Effector memory CD4-positive, alpha-beta T cell (primary cell): ENCODE measurements around the gene SH3RF3.

Experiments used
- DNase-seq, 3 donors: peaks; one replicate each; pipeline ENCODE4 v3.0.0-alpha.2; 2020
- H3K27ac ChIP-seq: 2 replicates; pipeline ENCODE4 v1.7.0; 2013; ENCODE audit warnings: mild to moderate bottlenecking, low read length, moderate library complexity; ENCODE audit not compliant: insufficient read depth, poor library complexity, severe bottlenecking
- H3K27me3 ChIP-seq: replicated peaks from 2 replicates; pipeline ENCODE4 v1.7.0; 2013; ENCODE audit warnings: mild to moderate bottlenecking, low read length; ENCODE audit not compliant: insufficient read depth, control insufficient read depth, poor library complexity, severe bottlenecking
- H3K36me3 ChIP-seq: 2 replicates; pipeline ENCODE4 v1.7.0; 2013; ENCODE audit warnings: mild to moderate bottlenecking, low read length, moderate library complexity; ENCODE audit not compliant: control insufficient read depth, insufficient read depth
- H3K4me1 ChIP-seq: 2 replicates; pipeline ENCODE4 v1.7.0; 2013; ENCODE audit warnings: low read length, mild to moderate bottlenecking; ENCODE audit not compliant: control insufficient read depth, insufficient read depth, poor library complexity, severe bottlenecking
- H3K4me3 ChIP-seq: 2 replicates; pipeline ENCODE4 v1.7.0; 2013; ENCODE audit warnings: low read length, low read depth, mild to moderate bottlenecking; ENCODE audit not compliant: insufficient read depth, poor library complexity, severe bottlenecking
- H3K9me3 ChIP-seq: 2 replicates; pipeline ENCODE4 v1.7.0; 2013; ENCODE audit warnings: mild to moderate bottlenecking, low read length, moderate library complexity; ENCODE audit not compliant: control insufficient read depth

The SH3RF3 gene

DNA sequence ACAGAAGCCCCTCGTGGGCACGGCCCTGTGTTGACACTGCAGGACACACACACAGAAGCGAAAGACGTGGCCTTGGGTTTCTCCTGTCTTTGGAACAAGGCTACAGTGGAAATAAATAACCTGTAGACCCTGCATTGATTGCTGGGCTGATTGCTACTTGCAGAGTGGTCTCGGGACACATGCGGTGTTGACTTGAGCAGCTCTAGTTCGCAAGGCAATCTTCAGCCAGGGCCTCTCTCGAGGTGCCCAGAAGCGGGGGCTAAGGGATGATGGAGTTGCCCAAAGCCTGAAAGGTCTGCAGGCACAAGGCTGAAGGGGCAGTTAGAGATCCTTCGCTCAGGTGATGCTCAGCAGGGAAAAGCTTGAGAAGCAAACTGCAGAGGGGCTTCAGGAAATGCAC, 304.5 kb downstream of the SH3RF3 start:
- no peak overlapping the region for H3K4me3 ChIP-seq
- H3K27ac ChIP-seq, result no peak overlapping the region
- no peaks in the 10 kb centered on the region for H3K9me3 ChIP-seq
- no peaks in the 10 kb centered on the region for H3K4me1 ChIP-seq
- H3K27me3 ChIP-seq, result no peaks in the 10 kb centered on the region
- DNase-seq, result no peak
- no peaks in the 10 kb centered on the region for H3K36me3 ChIP-seq

- Histone ChIP-seq H3K27me3 (no peaks in the 10 kb centered on the region), H3K36me3 (no peaks in the 10 kb centered on the region), H3K4me1 (no peaks in the 10 kb centered on the region), H3K4me3 (no peak overlapping the region), H3K27ac (no peak overlapping the region), H3K9me3 (no peaks in the 10 kb centered on the region)
- DNase-seq, result no peak
Observed at GRCh38 chr2:109433926-109434325, 304.9 kb downstream of the SH3RF3 start.

DNA sequence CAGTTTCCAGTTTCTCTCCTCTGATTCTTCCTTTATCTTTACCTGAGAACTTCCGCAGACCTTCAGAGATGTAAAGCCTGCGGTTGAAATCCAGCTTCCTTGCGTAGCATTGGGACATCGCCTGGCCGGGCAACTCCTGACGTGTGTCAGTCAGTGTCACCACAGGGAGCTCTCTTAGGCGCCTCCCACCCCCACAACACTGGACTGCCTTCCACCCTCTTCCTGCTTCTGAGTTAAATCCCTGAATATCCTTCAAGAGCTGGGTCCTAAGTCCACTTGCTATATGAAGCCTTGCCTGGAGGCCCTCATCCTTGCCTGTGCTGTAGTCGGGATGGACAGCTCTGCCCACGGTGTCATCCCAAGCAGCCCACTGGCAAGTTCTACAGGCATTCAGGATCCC, 305.3 kb downstream of the SH3RF3 start:
- Histone ChIP-seq H3K27me3 (no peaks in the 10 kb centered on the region), H3K36me3 (no peaks in the 10 kb centered on the region), H3K9me3 (no peaks in the 10 kb centered on the region), H3K4me3 (no peak overlapping the region), H3K27ac (no peak overlapping the region), H3K4me1 (no peaks in the 10 kb centered on the region)
- DNase-seq, result no peak

GRCh38 chr2:109435066-109435690, 306.2 kb downstream of the SH3RF3 start:
- H3K36me3 ChIP-seq, result no peaks in the 10 kb centered on the region
- DNase-seq, result no peak
- H3K9me3 ChIP-seq, result no peaks in the 10 kb centered on the region
- H3K4me3 ChIP-seq, result no peak overlapping the region
- no peak overlapping the region for H3K27ac ChIP-seq
- H3K4me1 ChIP-seq, result no peaks in the 10 kb centered on the region
- H3K27me3 ChIP-seq, result no peaks in the 10 kb centered on the region

- no peak for DNase-seq
- no peaks in the 10 kb centered on the region for H3K36me3 ChIP-seq
- no peak overlapping the region for H3K4me3 ChIP-seq
- H3K27ac ChIP-seq, result no peak overlapping the region
- no peaks in the 10 kb centered on the region for H3K4me1 ChIP-seq
- no peaks in the 10 kb centered on the region for H3K27me3 ChIP-seq
- H3K9me3 ChIP-seq, result no peaks in the 10 kb centered on the region
Observed at GRCh38 chr2:109435901-109436598, 307.0 kb downstream of the SH3RF3 start.

DNA sequence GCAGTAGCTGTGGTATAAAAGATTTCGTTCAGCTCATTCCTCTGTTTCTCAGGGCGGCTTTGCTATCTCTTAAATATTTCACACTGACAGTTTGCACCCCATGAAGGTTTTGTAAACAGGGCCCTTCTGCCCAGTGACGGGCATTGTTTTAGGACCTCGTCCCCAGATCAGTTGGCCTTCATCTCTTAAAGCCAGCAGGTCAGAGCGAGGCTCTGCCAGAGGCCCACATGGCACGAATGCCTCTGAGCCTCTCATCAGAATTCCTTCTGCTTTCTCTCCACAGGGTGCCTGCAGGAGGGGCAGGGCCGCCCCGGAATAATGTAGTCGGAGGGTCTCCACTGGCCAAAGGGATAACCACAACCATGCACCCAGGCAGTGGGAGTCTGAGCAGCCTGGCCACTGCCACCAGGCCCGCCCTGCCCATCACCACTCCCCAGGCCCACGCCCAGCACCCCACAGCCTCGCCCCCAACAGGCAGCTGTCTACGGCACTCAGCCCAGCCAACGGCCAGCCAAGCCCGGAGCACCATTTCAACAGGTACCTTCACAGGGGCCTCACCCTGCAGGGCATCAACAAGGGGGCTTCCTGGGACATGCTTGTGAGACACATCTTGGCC, 307.7 kb downstream of the SH3RF3 start:
- H3K9me3 ChIP-seq, result peaks cover 4% of the 10 kb centered on the region
- H3K27ac ChIP-seq, result no peak overlapping the region
- DNase-seq, result no peak
- H3K4me1 ChIP-seq, result no peaks in the 10 kb centered on the region
- no peaks in the 10 kb centered on the region for H3K27me3 ChIP-seq
- no peak overlapping the region for H3K4me3 ChIP-seq
- H3K36me3 ChIP-seq, result no peaks in the 10 kb centered on the region

GRCh38 chr2:109437325-109438090, 308.5 kb downstream of the SH3RF3 start:
- no peak overlapping the region for H3K27ac ChIP-seq
- peaks cover 4% of the 10 kb centered on the region for H3K9me3 ChIP-seq
- no peaks in the 10 kb centered on the region for H3K27me3 ChIP-seq
- no peak overlapping the region for H3K4me3 ChIP-seq
- DNase-seq, result no peak
- H3K4me1 ChIP-seq, result no peaks in the 10 kb centered on the region
- no peaks in the 10 kb centered on the region for H3K36me3 ChIP-seq

DNA sequence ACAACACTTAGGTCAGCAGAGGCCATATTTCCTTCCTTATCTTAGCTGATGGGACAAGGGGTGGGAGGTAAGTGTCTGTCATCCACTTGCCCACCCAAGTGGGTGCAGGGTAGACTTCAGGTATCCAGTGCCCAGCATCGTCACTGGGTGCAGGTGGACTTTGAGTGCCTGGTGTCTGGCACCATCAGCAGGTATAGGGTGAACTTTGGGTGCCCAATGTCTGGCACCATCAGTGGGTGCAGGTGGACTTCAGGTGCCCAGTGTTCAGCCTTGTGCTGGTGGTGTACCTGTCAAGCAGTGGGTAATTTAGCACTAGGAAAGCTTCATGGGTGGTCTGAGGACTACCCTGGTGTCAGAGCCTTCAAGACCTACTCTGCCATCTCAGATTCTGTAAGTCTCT, 309.1 kb downstream of the SH3RF3 start:
- Histone ChIP-seq H3K36me3 (no peaks in the 10 kb centered on the region), H3K4me3 (no peak overlapping the region), H3K9me3 (peaks cover 8% of the 10 kb centered on the region), H3K27me3 (no peaks in the 10 kb centered on the region), H3K27ac (no peak overlapping the region), H3K4me1 (no peaks in the 10 kb centered on the region)
- DNase-seq, result no peak

GRCh38 chr2:109438773-109439389, 309.9 kb downstream of the SH3RF3 start:
- Histone ChIP-seq H3K4me1 (no peaks in the 10 kb centered on the region), H3K36me3 (no peaks in the 10 kb centered on the region), H3K4me3 (no peak overlapping the region), H3K27me3 (no peaks in the 10 kb centered on the region), H3K9me3 (peaks cover 12% of the 10 kb centered on the region), H3K27ac (no peak overlapping the region)
- DNase-seq, result no peak
